NCI-H510A treated with DMSO at 0.1 percent for 48 hours (cell line): ENCODE results near the gene SLC44A1.

Source experiments
- DNase-seq: peaks from one replicate; lab custom pipeline; 2025; lab: John Stamatoyannopoulos, UW

SLC44A1 gene

GRCh38 chr9:105273731-105274130, 29.3 kb downstream of the SLC44A1 start:
- no peak for DNase-seq

DNA sequence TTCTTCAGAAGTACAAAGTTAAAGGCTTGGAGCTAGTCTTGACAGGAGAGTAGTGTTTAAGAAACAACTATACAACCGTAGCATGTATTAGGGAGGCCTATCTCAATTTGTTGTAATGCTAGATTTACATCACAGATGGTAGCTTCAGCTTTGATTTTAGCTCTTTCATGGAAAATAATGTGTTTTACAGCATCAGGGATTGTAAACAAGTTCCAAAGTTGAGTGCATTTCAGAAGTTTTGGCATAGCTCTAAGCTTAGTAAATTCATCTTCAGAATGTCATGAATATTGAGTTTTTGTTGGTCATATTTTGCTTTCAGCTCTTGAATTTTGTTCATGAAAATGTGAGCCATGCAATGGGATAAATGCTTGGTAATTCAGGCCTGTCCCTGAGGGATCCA, 30.7 kb downstream of the SLC44A1 start:
- no peak for DNase-seq

- no peak for DNase-seq
Measured at GRCh38 chr9:105275938-105276337, 31.5 kb downstream of the SLC44A1 start.

- no peak for DNase-seq
Measured at GRCh38 chr9:105278751-105279150, 34.3 kb downstream of the SLC44A1 start.

DNA sequence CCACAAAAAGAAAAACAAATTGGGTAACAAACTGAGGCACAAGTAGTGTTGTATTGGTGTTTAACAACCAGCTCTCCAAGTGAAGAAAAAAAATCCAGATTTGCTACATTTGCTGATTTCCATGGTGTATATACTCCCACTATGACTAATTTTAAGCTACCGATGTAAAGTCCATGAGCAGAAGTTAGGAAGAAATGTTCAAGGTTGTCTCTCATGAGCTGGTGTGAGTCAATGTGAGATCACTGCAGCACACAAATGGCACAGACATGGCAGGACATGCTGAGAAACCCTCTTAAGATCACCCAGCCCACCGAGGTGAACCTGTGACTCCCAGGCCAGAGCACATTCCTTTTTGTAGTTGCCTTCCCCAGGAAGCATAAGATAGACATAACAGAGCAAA, 36.2 kb downstream of the SLC44A1 start:
- no peak for DNase-seq

DNA sequence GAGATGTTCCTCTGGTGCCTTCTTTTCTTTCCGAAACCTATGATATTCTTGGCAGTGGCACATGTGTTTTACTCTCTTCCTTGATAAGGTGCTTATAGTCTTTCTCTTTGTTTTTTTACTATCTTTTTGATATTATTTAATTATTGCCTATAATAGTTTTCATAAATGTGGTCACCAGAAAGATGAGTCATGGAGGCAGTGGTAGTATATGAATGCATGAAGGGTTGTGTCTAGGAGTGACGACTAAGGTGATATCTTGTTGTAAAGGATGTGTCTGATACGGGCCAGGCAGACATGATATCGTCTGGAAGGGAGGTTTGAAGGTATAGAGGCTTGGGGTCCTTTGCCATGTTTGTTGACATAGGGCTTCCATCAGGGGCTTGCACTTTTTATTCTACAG, 36.8 kb downstream of the SLC44A1 start:
- no peak for DNase-seq

DNA sequence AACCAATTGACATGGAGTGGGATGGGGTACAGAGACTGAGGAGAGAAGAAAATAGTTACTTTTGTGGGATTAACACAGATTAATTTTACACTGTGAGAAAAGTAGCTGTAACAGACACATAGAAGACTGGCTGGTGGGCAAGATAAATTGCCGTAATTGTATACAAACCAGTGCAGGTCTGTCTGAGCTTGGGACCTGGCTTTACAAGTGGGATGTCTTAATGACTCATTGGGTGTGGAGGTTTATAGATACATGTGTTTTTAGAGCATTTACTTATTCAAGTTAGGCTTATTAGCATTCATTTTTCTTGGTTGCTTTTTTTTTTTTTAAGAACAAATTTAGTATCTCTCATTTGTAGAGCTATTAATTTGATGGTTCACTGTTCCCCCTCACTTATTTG, 37.5 kb downstream of the SLC44A1 start:
- no peak for DNase-seq

- DNase-seq, result no peak
Measured at GRCh38 chr9:105282870-105283621, 38.6 kb downstream of the SLC44A1 start.

- DNase-seq, result no peak
Measured at GRCh38 chr9:105283795-105284194, 39.3 kb downstream of the SLC44A1 start.

GRCh38 chr9:105284463-105284862, 40.0 kb downstream of the SLC44A1 start:
- DNase-seq, result no peak

DNA sequence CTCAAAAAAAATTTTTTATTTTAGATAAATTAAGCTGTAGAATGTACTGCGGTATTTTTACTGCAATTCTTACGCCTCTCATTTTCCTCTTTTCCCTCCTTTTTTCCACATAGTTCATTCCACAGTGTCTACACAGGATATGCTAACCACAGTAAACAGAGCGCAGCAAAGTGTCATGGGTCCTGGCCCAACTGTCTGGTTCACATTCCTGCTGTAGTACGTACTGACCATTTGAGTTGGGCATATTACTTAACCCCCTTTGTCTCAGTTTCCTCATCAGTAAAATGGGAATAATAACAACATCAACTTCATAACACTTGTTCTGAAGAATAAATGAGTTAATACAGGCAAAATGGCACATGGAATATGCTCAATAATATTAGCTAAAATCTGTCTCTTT, 41.6 kb downstream of the SLC44A1 start:
- no peak for DNase-seq

- no peak for DNase-seq
Measured at GRCh38 chr9:105289305-105289704, 44.9 kb downstream of the SLC44A1 start.

GRCh38 chr9:105290418-105290817, 46.0 kb downstream of the SLC44A1 start:
- DNase-seq, result no peak

GRCh38 chr9:105290954-105291353, 46.5 kb downstream of the SLC44A1 start:
- DNase-seq, result no peak

- DNase-seq, result no peak
Measured at GRCh38 chr9:105291422-105291859, 47.0 kb downstream of the SLC44A1 start.

- no peak for DNase-seq
Measured at GRCh38 chr9:105291938-105292337, 47.5 kb downstream of the SLC44A1 start.

- DNase-seq, result no peak
Measured at GRCh38 chr9:105293408-105293807, 49.0 kb downstream of the SLC44A1 start.

DNA sequence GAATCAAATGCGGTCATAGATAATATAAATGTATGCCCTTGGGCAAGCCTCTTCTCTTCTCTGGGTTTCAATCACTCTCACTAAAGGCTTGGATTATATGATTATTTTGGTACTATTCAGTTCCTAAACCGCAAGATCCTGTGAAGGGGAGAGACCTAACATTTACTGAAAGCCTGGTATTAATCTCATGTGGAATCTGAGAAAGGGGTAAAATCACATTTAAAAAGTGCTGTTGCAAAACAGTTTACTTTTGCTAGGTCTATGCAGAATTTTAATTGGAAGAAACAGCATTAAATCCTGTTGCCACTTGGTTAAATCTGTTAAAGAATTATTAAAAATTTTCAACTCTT, 50.7 kb downstream of the SLC44A1 start:
- no peak for DNase-seq

DNA sequence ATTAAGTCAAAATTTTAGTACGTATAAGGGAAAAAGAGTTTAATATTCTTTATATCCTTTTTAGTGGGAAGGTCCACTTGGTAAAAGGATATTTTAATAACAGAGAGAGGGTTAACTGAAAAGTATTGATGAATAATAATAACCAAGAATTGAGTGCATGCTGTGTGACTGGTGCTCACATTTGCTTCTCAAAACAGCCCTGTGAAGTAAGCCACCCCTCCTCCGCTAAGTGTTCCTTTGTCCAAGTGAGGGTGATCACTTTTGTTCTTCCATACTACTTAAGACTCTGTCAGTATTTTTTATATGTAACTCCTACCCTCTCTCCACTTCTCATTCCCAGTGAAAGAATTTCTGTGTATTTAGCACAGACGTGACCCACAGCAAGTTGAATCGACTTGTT, 51.5 kb downstream of the SLC44A1 start:
- DNase-seq, result no peak

GRCh38 chr9:105296445-105296844, 52.0 kb downstream of the SLC44A1 start:
- DNase-seq, result no peak

- DNase-seq, result no peak
Measured at GRCh38 chr9:105296877-105297287, 52.4 kb downstream of the SLC44A1 start.

GRCh38 chr9:105297442-105298075, 53.1 kb downstream of the SLC44A1 start:
- DNase-seq, result no peak

- DNase-seq, result no peak
Measured at GRCh38 chr9:105299190-105299854, 54.9 kb downstream of the SLC44A1 start.
